GM12878 (cell line): ENCODE measurements around the gene PNMA1. TPM values are rescaled to one million over a fixed set of nuclear protein-coding genes. Genes with fewer than 3 reads are reported as not detected.

ENCODE experiments used
- ATAC-seq: fragments of 200-7000 bp; cut with Tn5 transposase; 3 replicates; pipeline ENCODE4 v1.9.1; 2020; ENCODE audit warnings: mild to moderate bottlenecking, moderate library complexity
- BruUV-seq: library from RNA; stranded (reverse); fragments of 400-500 nt; replicated peaks from 2 replicates; lab custom pipeline; 2021; lab: Mats Ljungman, UMichigan
- CTCF ChIA-PET: fragments of 300-600 bp; sonication (Branson Sonifier 250); formaldehyde crosslinking; extraction: SDS; loops from one replicate; lab custom pipeline; 2021; ENCODE audit warnings: inconsistent platforms; lab: Yijun Ruan, JAX
- POLR2A ChIA-PET: fragments of 350-600 bp; formaldehyde crosslinking; extraction: SDS; loops from one replicate; lab custom pipeline; 2021; ENCODE audit warnings: inconsistent platforms; lab: Charles Lee
- RAD21 ChIA-PET: fragments of 300-600 bp; sonication (Branson Sonifier 250); formaldehyde crosslinking; loops from one replicate; lab custom pipeline; 2023; ENCODE audit warnings: antibody characterized with exemption; ENCODE audit not compliant: unreplicated experiment; lab: Charles Lee
- SMC1A ChIA-PET: fragments of 300-600 bp; sonication (Branson Sonifier 250); formaldehyde crosslinking; loops from one replicate; lab custom pipeline; 2023; ENCODE audit not compliant: unreplicated experiment, uncharacterized antibody; lab: Charles Lee
- DNase-seq: peaks from one replicate; pipeline ENCODE4 v3.0.0-alpha.2; 2011; ENCODE audit warnings: low read depth, low spot score
- FAIRE-seq: peaks from 3 replicates; lab custom pipeline; 2011; peaks lifted over from hg19 to GRCh38; lab: Jason Lieb, UNC
- H2AFZ ChIP-seq: 2 replicates; pipeline ENCODE4 v1.6.0; 2011; ENCODE audit warnings: low read depth, low read length, control low read depth; ENCODE audit not compliant: control insufficient read depth
- H3K27ac ChIP-seq: 2 replicates; pipeline ENCODE4 v1.5.1; 2011; ENCODE audit warnings: control low read depth; ENCODE audit not compliant: control insufficient read depth, insufficient read depth
- H3K27me3 ChIP-seq, 2 experiments: replicated peaks in 1 of 2; 2 replicates each; pipeline versions ENCODE4 v1.6.0 to v1.6.1; 2011; ENCODE audit warnings: low read length in 1 of 2; ENCODE audit not compliant: control insufficient read depth in 2 of 2, insufficient read depth in 2 of 2
- H3K36me3 ChIP-seq, 2 experiments: 2 replicates each; pipeline ENCODE4 v1.5.1; 2011; ENCODE audit warnings: low read length in 1 of 2; ENCODE audit not compliant: control insufficient read depth in 2 of 2, insufficient read depth in 2 of 2
- H3K4me1 ChIP-seq: 2 replicates; pipeline ENCODE4 v1.6.1; 2011; ENCODE audit warnings: mild to moderate bottlenecking, low read length, moderate library complexity, mixed read lengths; ENCODE audit not compliant: control insufficient read depth, insufficient read depth
- H3K4me2 ChIP-seq: 2 replicates; pipeline ENCODE4 v1.6.0; 2011; ENCODE audit warnings: control low read depth; ENCODE audit not compliant: control insufficient read depth, insufficient read depth
- H3K4me3 ChIP-seq: fragments of 200-600 bp; sonication (generic); 2 replicates; pipeline ENCODE4 v1.5.1; 2016
- H3K79me2 ChIP-seq: 2 replicates; pipeline ENCODE4 v1.6.0; 2011; ENCODE audit warnings: low read length; ENCODE audit not compliant: control insufficient read depth, insufficient read depth
- H3K9ac ChIP-seq: 2 replicates; pipeline ENCODE4 v1.8.0; 2011; ENCODE audit warnings: low read length, control low read depth, mixed read lengths; ENCODE audit not compliant: control insufficient read depth, insufficient read depth
- H3K9me3 ChIP-seq: replicated peaks from 3 replicates; pipeline ENCODE4 v1.5.1; 2011; ENCODE audit warnings: mild to moderate bottlenecking, low read length; ENCODE audit not compliant: control insufficient read depth, insufficient read depth
- H4K20me1 ChIP-seq: 2 replicates; pipeline ENCODE4 v1.6.0; 2011; ENCODE audit not compliant: control insufficient read depth, insufficient read depth
- BHLHE40 ChIP-seq, 2 experiments: fragments of 450-650 bp in 1 of 2; IDR thresholded peaks; 2 replicates each; pipeline ENCODE4 v1.6.1; 2011 to 2017; ENCODE audit warnings: low read depth in 2 of 2, borderline replicate concordance in 1 of 2, improper control_type of control experiment in 1 of 2, low read length in 1 of 2, mild to moderate bottlenecking in 1 of 2
- KAT2A ChIP-seq: conservative IDR thresholded peaks from 2 replicates; pipeline ENCODE4 v1.6.1; 2011; ENCODE audit warnings: low read depth, low read length; ENCODE audit not compliant: control insufficient read depth
- KLF5 ChIP-seq: fragments of 450-650 bp; IDR thresholded peaks from 2 replicates; pipeline ENCODE4 v1.6.1; 2014; ENCODE audit warnings: mild to moderate bottlenecking; ENCODE audit not compliant: partially characterized antibody
- MEF2A ChIP-seq: IDR thresholded peaks from 2 replicates; pipeline ENCODE4 v1.6.1; 2011; ENCODE audit warnings: low read depth, mild to moderate bottlenecking, low read length, moderate library complexity; ENCODE audit not compliant: insufficient read depth
- MEF2B ChIP-seq: fragments of 450-650 bp; IDR thresholded peaks from 2 replicates; pipeline ENCODE4 v1.6.1; 2018; ENCODE audit warnings: mild to moderate bottlenecking, moderate library complexity; ENCODE audit not compliant: partially characterized antibody, poor library complexity, severe bottlenecking
- MTA3 ChIP-seq: IDR thresholded peaks from 2 replicates; pipeline ENCODE4 v1.6.1; 2012; ENCODE audit warnings: low read length, inconsistent platforms, borderline replicate concordance
- NFYA ChIP-seq: IDR thresholded peaks from 2 replicates; pipeline ENCODE4 v1.6.1; 2011; ENCODE audit warnings: low read depth, mild to moderate bottlenecking, low read length, improper control_type of control experiment, borderline replicate concordance
- NR2F1 ChIP-seq: fragments of 450-650 bp; conservative IDR thresholded peaks from 2 replicates; pipeline ENCODE4 v1.6.1; 2017; ENCODE audit warnings: mild to moderate bottlenecking
- PKNOX1 ChIP-seq: fragments of 450-650 bp; IDR thresholded peaks from 2 replicates; pipeline ENCODE4 v1.6.1; 2016; ENCODE audit warnings: mild to moderate bottlenecking
- POLR2A ChIP-seq: IDR thresholded peaks from 2 replicates; pipeline ENCODE4 v1.6.1; 2011; ENCODE audit warnings: low read depth, mild to moderate bottlenecking, low read length
- POU2F2 ChIP-seq: IDR thresholded peaks from 3 replicates; pipeline ENCODE4 v1.6.1; 2011; ENCODE audit warnings: low read depth, mild to moderate bottlenecking, low read length, borderline replicate concordance
- SPI1 ChIP-seq: IDR thresholded peaks from 2 replicates; pipeline ENCODE4 v1.6.1; 2011; ENCODE audit warnings: low read depth, mild to moderate bottlenecking, low read length, moderate library complexity, borderline replicate concordance; ENCODE audit not compliant: insufficient read depth
- TCF3 ChIP-seq: IDR thresholded peaks from 2 replicates; pipeline ENCODE4 v1.6.1; 2012; ENCODE audit warnings: low read depth, mild to moderate bottlenecking, low read length, borderline replicate concordance; ENCODE audit not compliant: insufficient read depth
- YBX1 ChIP-seq: fragments of 450-650 bp; IDR thresholded peaks from 2 replicates; pipeline ENCODE4 v1.6.1; 2016; ENCODE audit warnings: antibody characterized with exemption
- ZBTB33 ChIP-seq: fragments of 450-650 bp; IDR thresholded peaks from 2 replicates; pipeline ENCODE4 v1.6.1; 2017; ENCODE audit warnings: mild to moderate bottlenecking
- ZNF207 ChIP-seq: fragments of 450-650 bp; IDR thresholded peaks from 2 replicates; pipeline ENCODE4 v1.6.1; 2014; ENCODE audit warnings: antibody characterized with exemption, mild to moderate bottlenecking, borderline replicate concordance
- ZNF24 ChIP-seq: fragments of 450-650 bp; IDR thresholded peaks from 2 replicates; pipeline ENCODE4 v1.6.1; 2017; ENCODE audit warnings: antibody characterized with exemption, mild to moderate bottlenecking
- WGBS: methylation state at CpG from one replicate; pipeline ENCODE4 v1.1.6; 2016; ENCODE audit warnings: low lambda C conversion rate; ENCODE audit not compliant: insufficient replicate concordance, insufficient coverage; ENCODE audit errors: missing lambda C conversion rate; 5-methylcytosine and 5-hydroxymethylcytosine counted together
- in situ Hi-C: fragments of 300-500 bp; cut with MboI; formaldehyde crosslinking; loops from 9 replicates; pipeline ENCODE4 v1.14.3; 2018; ENCODE audit warnings: mixed read lengths
- intact Hi-C: fragments of 100-400 bp; cut with micrococcal nuclease; formaldehyde crosslinking; loops from one replicate; pipeline ENCODE4 v1.14.2; 2022; ENCODE audit not compliant: unreplicated experiment
- polyA plus RNA-seq, 11 experiments: library from polyadenylated mRNA; depleted of rRNA in 4 of 11; unstranded in 6 of 11; stranded (reverse) in 5 of 11; fragments of >200 nt; fragmentation: Nextera tagmentation in 4 of 11; fragmentation: Illumina TruSeq in 1 of 11; extraction: Ambion mirVana in 4 of 11; extraction: Trizol in 1 of 11; gene quantifications; 1 replicate in 1 of 11; 2 replicates in 10 of 11; pipeline versions ENCODE4 v1.2.1 to v1.2.3, GENCODE V29; 2011 to 2016; ENCODE audit warnings: inconsistent platforms in 2 of 11, missing spikeins in 2 of 11, low read depth in 1 of 11
- total RNA-seq, 4 experiments: library from RNA; depleted of rRNA in 3 of 4; stranded (reverse); fragments of >200 nt in 3 of 4; fragmentation: Illumina TruSeq in 1 of 4; extraction: Trizol in 1 of 4; gene quantifications; 2 replicates each; pipeline versions ENCODE4 v1.2.1 to v1.2.3, GENCODE V29; 2013 to 2021

The PNMA1 gene
- total and polyA plus RNA-seq, 10 of the 15 experiments (the other 5 are each of a cell fraction or from before 2014, with no cell fraction given) = 1.8 to 39.3 (median 11.1) TPM

GRCh38 chr14:73759714-73760597 lies 45.8 kb upstream of the PNMA1 start (continued):
- TF ChIP-seq NFYA (no peak), ZNF24 (no peak), MEF2B (peak; percentile 45), NR2F1 (peak; percentile 84), PKNOX1 (peak; percentile 47; the same call in 1 of the 2 replicates), POU2F2 (peak; percentile 85), KLF5 (peak; percentile 53), BHLHE40 (IDR thresholded peaks at IDR 0.05; ENCODE audit: borderline replicate concordance in 1 of 2, low read depth in 2 of 2, low read length in 1 of 2) (peak; percentile 94 to 96)

- ChIA-PET POLR2A (interaction anchor here (0.6 to 11.4 kb wide), 9 partner anchors 11 to 66 kb away, joined by 3 to 255 read pairs (median 6); no protein-coding TSS in a partner anchor), RAD21 (interaction anchor here (1.0 to 25.6 kb wide), 7 partner anchors 16 to 127 kb away, joined by 3 to 710 read pairs (median 19); partner anchors contain the start of gene ZNF410), CTCF (interaction anchor here (0.7 to 21.0 kb wide), 10 partner anchors 10 to 64 kb away, joined by 3 to 288 read pairs (median 15); no protein-coding TSS in a partner anchor), SMC1A (interaction anchor here (0.7 to 15.7 kb wide), 7 partner anchors 11 to 67 kb away, joined by 3 to 214 read pairs (median 10); no protein-coding TSS in a partner anchor)
- 1% methylated on average over 65 of the region's 71 CpGs for WGBS
- H3K4me1 ChIP-seq = peaks cover 60% of the 10 kb centered on the region
- DNase-seq = no peak
- no TSS peak for BruUV-seq
- H3K4me3 ChIP-seq = peak overlapping the region; percentile 83
- peak overlapping the region; percentile 100 for H3K27ac ChIP-seq
- no peak for ATAC-seq
- H3K9ac ChIP-seq = peak overlapping the region; percentile 91
- no peak for FAIRE-seq
- peak overlapping the region; percentile 100 for H3K4me2 ChIP-seq
- no peak overlapping the region for H2AFZ ChIP-seq
- in situ Hi-C loops (loop anchor here (25.0 kb wide), 2 partner anchors 1503 to 1778 kb away; no protein-coding TSS in a partner anchor), intact Hi-C loops (no loop called here)
- no peaks in the 10 kb centered on the region for H3K27me3 ChIP-seq
- H3K79me2 ChIP-seq = peaks cover 99% of the 10 kb centered on the region
- H4K20me1 ChIP-seq = peaks cover 12% of the 10 kb centered on the region
- peaks cover 0 to 6% of the 10 kb centered on the region in 2 experiments; a peak in 1 of 4 replicates for H3K36me3 ChIP-seq
- H3K9me3 ChIP-seq = no peaks in the 10 kb centered on the region
- no peak for TF ChIP-seq ZNF207
- no peak for TF ChIP-seq ZBTB33
- TF ChIP-seq KAT2A = no peak
- TF ChIP-seq YBX1 = no peak
- no peak for TF ChIP-seq MEF2A
- TF ChIP-seq POLR2A = peak; percentile 60
- no peak for TF ChIP-seq SPI1
- TF ChIP-seq TCF3 = no peak; the same call in 1 of the 2 replicates
- no peak for TF ChIP-seq MTA3
These were observed 45.1 kb upstream of the PNMA1 start for GRCh38 chr14:73759183-73759713.
